Endothelial cell of umbilical vein (primary cell): Measurements from ENCODE around the gene TMEM174. TPM values are rescaled to one million over a fixed set of nuclear protein-coding genes. Genes with fewer than 3 reads are reported as not detected.

Experiments
- BruUV-seq: library from RNA; stranded (reverse); fragments of 400-500 nt; replicated peaks from 2 replicates; lab custom pipeline; 2021; lab: Mats Ljungman, UMichigan
- CTCF ChIA-PET: fragments of 300-600, 350-600 bp; sonication (Branson Sonifier 250); formaldehyde crosslinking; loops from one replicate; lab custom pipeline; 2021; ENCODE audit warnings: antibody characterized with exemption, inconsistent platforms; lab: Charles Lee
- POLR2A ChIA-PET: fragments of 300-600, 350-600 bp; sonication (Branson Sonifier 250); formaldehyde crosslinking; loops from one replicate; lab custom pipeline; 2021; ENCODE audit warnings: antibody characterized with exemption, inconsistent platforms; lab: Charles Lee
- DNase-seq: peaks from one replicate; pipeline ENCODE4 v3.0.0-alpha.2; 2011; ENCODE audit warnings: low read depth, low spot score
- FAIRE-seq: peaks from 2 replicates; lab custom pipeline; 2011; peaks lifted over from hg19 to GRCh38; lab: Jason Lieb, UNC
- H2AFZ ChIP-seq: 2 replicates; pipeline ENCODE4 v1.6.0; 2012; ENCODE audit warnings: low read depth, low read length, control low read depth, inconsistent platforms
- H3K27ac ChIP-seq: 2 replicates; pipeline ENCODE4 v1.5.1; 2011; ENCODE audit warnings: low read depth, mild to moderate bottlenecking, control low read depth, low read length, moderate library complexity; ENCODE audit not compliant: insufficient read depth
- H3K27me3 ChIP-seq, 2 experiments: 2 replicates each; pipeline versions ENCODE4 v1.6.0 to v1.6.1; 2011; ENCODE audit warnings: low read length in 2 of 2, mixed read lengths in 1 of 2; ENCODE audit not compliant: control insufficient read depth in 2 of 2, insufficient read depth in 2 of 2
- H3K36me3 ChIP-seq, 2 experiments: 2 replicates in 1 of 2; 3 replicates in 1 of 2; pipeline ENCODE4 v1.5.1; 2011; ENCODE audit warnings: low read length in 2 of 2, mild to moderate bottlenecking in 1 of 2, moderate library complexity in 1 of 2; ENCODE audit not compliant: control insufficient read depth in 2 of 2, insufficient read depth in 2 of 2; ENCODE audit errors: extremely low read depth in 1 of 2
- H3K4me1 ChIP-seq: 3 replicates; pipeline ENCODE4 v1.5.1; 2011; ENCODE audit warnings: mild to moderate bottlenecking, low read length; ENCODE audit not compliant: control insufficient read depth, insufficient read depth; ENCODE audit errors: extremely low read depth
- H3K4me2 ChIP-seq: 2 replicates; pipeline ENCODE4 v1.6.1; 2011; ENCODE audit warnings: low read length, control low read depth, mixed read lengths; ENCODE audit not compliant: insufficient read depth
- H3K4me3 ChIP-seq, 3 experiments: fragments of 200-600 bp in 1 of 3; sonication (generic), shearing (Covaris generic) in 1 of 3; replicated peaks in 1 of 3; 2 replicates each; pipeline ENCODE4 v1.5.1; 2011 to 2016; ENCODE audit warnings: control low read depth in 3 of 3, low read length in 3 of 3, mild to moderate bottlenecking in 2 of 3, inconsistent platforms in 1 of 3, low read depth in 1 of 3, moderate library complexity in 1 of 3; ENCODE audit not compliant: insufficient read depth in 1 of 3
- H3K79me2 ChIP-seq: 2 replicates; pipeline ENCODE4 v1.6.0; 2012; ENCODE audit warnings: low read length, inconsistent platforms; ENCODE audit not compliant: control insufficient read depth, insufficient read depth
- H3K9ac ChIP-seq: replicated peaks from 2 replicates; pipeline ENCODE3; 2011; ENCODE audit warnings: low read length, control low read depth; ENCODE audit not compliant: insufficient read depth; ENCODE audit errors: extremely low read depth
- H3K9me1 ChIP-seq: replicated peaks from 3 replicates; pipeline ENCODE4 v1.6.0; 2011; ENCODE audit warnings: mild to moderate bottlenecking, low read length; ENCODE audit not compliant: control insufficient read depth, insufficient read depth; ENCODE audit errors: extremely low read depth
- H3K9me3 ChIP-seq: replicated peaks from 2 replicates; pipeline ENCODE4 v1.5.1; 2012; ENCODE audit warnings: low read length, inconsistent platforms; ENCODE audit not compliant: control insufficient read depth, insufficient read depth
- H4K20me1 ChIP-seq: replicated peaks from 2 replicates; pipeline ENCODE3; 2011; ENCODE audit warnings: mild to moderate bottlenecking, low read length; ENCODE audit not compliant: control insufficient read depth, insufficient read depth; ENCODE audit errors: extremely low read depth
- EZH2 ChIP-seq: IDR thresholded peaks from 2 replicates; pipeline ENCODE4 v1.6.1; 2012; ENCODE audit warnings: borderline replicate concordance, low read depth, mild to moderate bottlenecking, moderate library complexity, low read length, inconsistent platforms; ENCODE audit not compliant: severe bottlenecking
- FOS ChIP-seq: IDR thresholded peaks from 2 replicates; pipeline ENCODE4 v1.6.1; 2011; ENCODE audit warnings: mild to moderate bottlenecking, low read length, moderate library complexity, borderline replicate concordance; ENCODE audit not compliant: insufficient read depth
- GATA2 ChIP-seq: IDR thresholded peaks from 2 replicates; pipeline ENCODE4 v1.7.0; 2011; ENCODE audit warnings: low read depth, mild to moderate bottlenecking, moderate library complexity, mixed read lengths, low read length; ENCODE audit not compliant: insufficient read length, insufficient read depth
- JUN ChIP-seq: IDR thresholded peaks from 2 replicates; pipeline ENCODE4 v1.6.1; 2011; ENCODE audit warnings: borderline replicate concordance, low read depth; ENCODE audit not compliant: insufficient read length, insufficient read depth
- MYC ChIP-seq: IDR thresholded peaks from one replicate; pipeline ENCODE4 v1.6.1; 2011; ENCODE audit warnings: mild to moderate bottlenecking, low read depth, low read length
- POLR2A ChIP-seq: IDR thresholded peaks from 2 replicates; pipeline ENCODE4 v1.6.1; 2012; ENCODE audit warnings: low read depth, mild to moderate bottlenecking, control low read depth, low read length
- POLR2AphosphoS5 ChIP-seq: IDR thresholded peaks from 2 replicates; pipeline ENCODE4 v1.6.1; 2012; ENCODE audit warnings: low read depth, mild to moderate bottlenecking, control low read depth, low read length, moderate library complexity; ENCODE audit not compliant: insufficient read depth
- dilution Hi-C: fragments of 300-500 bp; cut with MboI; formaldehyde crosslinking; loops from one replicate; pipeline ENCODE4 v1.15.0; 2019; ENCODE audit warnings: low sequenced_read_pairs; ENCODE audit not compliant: extremely low pct_ligation_motif_present
- intact Hi-C: fragments of 100-400 bp; cut with micrococcal nuclease; formaldehyde crosslinking; loops from one replicate; pipeline ENCODE4 v1.10.0; 2022
- polyA plus RNA-seq, 4 experiments: library from polyadenylated mRNA; depleted of rRNA in 3 of 4; stranded (reverse) in 3 of 4; unstranded in 1 of 4; fragments of >200 nt; gene quantifications; 2 replicates each; pipeline versions ENCODE4 v1.2.1 to v1.2.3, GENCODE V29; 2011 to 2012; ENCODE audit warnings: missing spikeins in 1 of 4
- total RNA-seq: library from RNA; stranded (reverse); gene quantifications from 2 replicates; pipeline ENCODE4 v1.2.3, GENCODE V29; 2021
- TF ChIP-seq, protein P1 (sequence below): IDR thresholded peaks from 2 replicates; pipeline ENCODE4 v1.6.1; 2011; ENCODE audit not compliant: insufficient read depth, insufficient read length
- TF ChIP-seq, protein P2 (sequence below), 2 donors: IDR thresholded peaks; 1 replicate in 1 of 2; 2 replicates in 1 of 2; pipeline ENCODE4 v1.5.1; 2011; ENCODE audit warnings: low read length in 2 of 2, mild to moderate bottlenecking in 2 of 2, moderate library complexity in 2 of 2, control low read depth in 1 of 2, inconsistent platforms in 1 of 2, low read depth in 1 of 2; ENCODE audit not compliant: insufficient read depth in 1 of 2; ENCODE audit errors: extremely low read depth in 1 of 2

Gene TMEM174
- total and polyA plus RNA-seq, 2 donors (not counting 3 experiments of a cell fraction or from before 2014, with no cell fraction given) = not detected

DNA sequence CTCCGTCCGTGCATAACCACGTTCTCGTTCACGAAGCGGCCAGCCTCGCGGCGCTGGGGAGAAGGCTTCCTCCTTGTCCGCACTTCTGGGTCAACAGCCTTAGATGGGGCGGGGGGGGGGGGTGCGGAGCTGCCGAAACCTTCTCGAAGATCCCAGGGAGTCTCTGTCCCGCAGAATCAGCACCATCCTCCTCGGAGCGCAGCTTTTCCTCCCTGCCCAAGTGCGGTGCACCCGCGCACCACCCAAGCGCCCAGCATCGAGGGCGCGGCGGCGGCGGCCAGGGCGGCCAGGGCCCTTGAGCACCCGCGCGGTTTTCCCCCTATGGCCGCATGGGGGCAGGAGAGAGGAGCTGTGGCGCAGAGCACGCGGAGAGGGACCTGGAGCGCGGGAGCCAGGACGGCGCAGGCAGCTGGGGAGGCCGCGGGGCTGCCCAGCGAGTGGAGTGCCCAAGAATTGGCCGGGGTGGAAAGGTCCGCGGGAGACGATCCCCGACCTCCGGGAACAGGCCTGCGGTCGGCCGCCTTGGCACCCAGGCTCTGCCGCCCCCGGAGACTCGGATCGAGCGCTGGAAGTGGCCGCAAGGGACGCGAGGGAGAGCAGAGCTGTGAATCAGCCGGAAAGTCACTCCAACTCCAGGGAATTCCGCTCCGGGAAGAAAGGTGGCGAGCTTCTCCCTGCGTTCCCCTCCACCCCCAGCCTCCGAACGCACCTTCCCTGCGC, 43.1 kb downstream of the TMEM174 start:
- no peaks in the 10 kb centered on the region for H3K79me2 ChIP-seq
- CTCF ChIA-PET = interaction anchor here (0.6 to 5.6 kb wide), 100 partner anchors 9 to 328 kb away, joined by 3 to 277 read pairs (median 5); partner anchors contain the start of genes BTF3, FCHO2, FOXD1 and TMEM171
- H2AFZ ChIP-seq = peak overlapping the region; percentile 88
- no peaks in the 10 kb centered on the region for H4K20me1 ChIP-seq
- peak; percentile 78 for FAIRE-seq
- POLR2A ChIA-PET = interaction anchor here (0.7 to 1.0 kb wide), 2 partner anchors 198 to 235 kb away, joined by 3 to 7 read pairs; no protein-coding TSS in a partner anchor
- no TSS peak for BruUV-seq
- no peaks in the 10 kb centered on the region for H3K9me3 ChIP-seq
- H3K27ac ChIP-seq = no peak overlapping the region
- H3K4me2 ChIP-seq = peak overlapping the region; percentile 81
- dilution Hi-C loops = no loop called here
- no peak for TF ChIP-seq FOS
- TF ChIP-seq, protein P1, sequence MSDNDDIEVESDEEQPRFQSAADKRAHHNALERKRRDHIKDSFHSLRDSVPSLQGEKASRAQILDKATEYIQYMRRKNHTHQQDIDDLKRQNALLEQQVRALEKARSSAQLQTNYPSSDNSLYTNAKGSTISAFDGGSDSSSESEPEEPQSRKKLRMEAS = peak; percentile 63
- no peak for TF ChIP-seq JUN
- no peak for TF ChIP-seq POLR2AphosphoS5
- TF ChIP-seq EZH2 = peak; percentile 22
- TF ChIP-seq GATA2 = no peak
- TF ChIP-seq POLR2A = no peak
- TF ChIP-seq MYC = no peak
- TF ChIP-seq, protein P2, sequence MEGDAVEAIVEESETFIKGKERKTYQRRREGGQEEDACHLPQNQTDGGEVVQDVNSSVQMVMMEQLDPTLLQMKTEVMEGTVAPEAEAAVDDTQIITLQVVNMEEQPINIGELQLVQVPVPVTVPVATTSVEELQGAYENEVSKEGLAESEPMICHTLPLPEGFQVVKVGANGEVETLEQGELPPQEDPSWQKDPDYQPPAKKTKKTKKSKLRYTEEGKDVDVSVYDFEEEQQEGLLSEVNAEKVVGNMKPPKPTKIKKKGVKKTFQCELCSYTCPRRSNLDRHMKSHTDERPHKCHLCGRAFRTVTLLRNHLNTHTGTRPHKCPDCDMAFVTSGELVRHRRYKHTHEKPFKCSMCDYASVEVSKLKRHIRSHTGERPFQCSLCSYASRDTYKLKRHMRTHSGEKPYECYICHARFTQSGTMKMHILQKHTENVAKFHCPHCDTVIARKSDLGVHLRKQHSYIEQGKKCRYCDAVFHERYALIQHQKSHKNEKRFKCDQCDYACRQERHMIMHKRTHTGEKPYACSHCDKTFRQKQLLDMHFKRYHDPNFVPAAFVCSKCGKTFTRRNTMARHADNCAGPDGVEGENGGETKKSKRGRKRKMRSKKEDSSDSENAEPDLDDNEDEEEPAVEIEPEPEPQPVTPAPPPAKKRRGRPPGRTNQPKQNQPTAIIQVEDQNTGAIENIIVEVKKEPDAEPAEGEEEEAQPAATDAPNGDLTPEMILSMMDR (IDR thresholded peaks at IDR 0.05; ENCODE audit: extremely low read depth in 1 of 2, insufficient read depth in 1 of 2, low read depth in 1 of 2, low read length in 2 of 2) = peak; percentile 83 to 85
- H3K4me3 ChIP-seq = peak overlapping the region; percentile 9 to 37 (median 28)
- no peaks in the 10 kb centered on the region for H3K36me3 ChIP-seq
- no peak overlapping the region for H3K9ac ChIP-seq
- peak; percentile 82 for DNase-seq
- peaks cover 4% of the 10 kb centered on the region for H3K4me1 ChIP-seq
- H3K9me1 ChIP-seq = no peaks in the 10 kb centered on the region
- intact Hi-C loops = loop anchor here (1.0 to 5.0 kb wide), 5 partner anchors 66 to 235 kb away; no protein-coding TSS in a partner anchor
- peaks cover 49 to 67% of the 10 kb centered on the region in 2 experiments for H3K27me3 ChIP-seq
